GM23338 (cell line): ENCODE data around the gene MAP3K6. TPM values are rescaled to one million over a fixed set of nuclear protein-coding genes. Genes with fewer than 3 reads are reported as not detected.

Source experiments
- ATAC-seq: fragments of 200-7000 bp; cut with Tn5 transposase; 3 replicates; pipeline ENCODE4 v1.9.1; 2020
- DNase-seq: peaks from one replicate; pipeline ENCODE4 v3.0.0-alpha.2; 2015; ENCODE audit warnings: low spot score
- H2AFZ ChIP-seq: fragments of 200-600 bp; sonication (generic); 2 replicates; pipeline ENCODE4 v1.8.0; 2016; ENCODE audit warnings: antibody characterized with exemption, mild to moderate bottlenecking, moderate library complexity
- H3F3A ChIP-seq: fragments of 200-600 bp; sonication (generic); replicated peaks from 2 replicates; pipeline ENCODE4 v1.8.0; 2017; ENCODE audit warnings: antibody characterized with exemption, mixed run types, low read depth
- H3K27ac ChIP-seq: fragments of 200-600 bp; sonication (generic); 2 replicates; pipeline ENCODE4 v1.6.1; 2016; ENCODE audit warnings: low read depth
- H3K27me3 ChIP-seq: fragments of 200-600 bp; sonication (generic); 2 replicates; pipeline ENCODE4 v1.8.0; 2016; ENCODE audit warnings: mild to moderate bottlenecking, mixed run types, moderate library complexity; ENCODE audit not compliant: insufficient read depth
- H3K36me3 ChIP-seq: fragments of 200-600 bp; sonication (generic); 2 replicates; pipeline ENCODE4 v1.8.0; 2016; ENCODE audit warnings: mild to moderate bottlenecking; ENCODE audit not compliant: insufficient read depth
- H3K4me1 ChIP-seq: fragments of 200-600 bp; sonication (generic); 2 replicates; pipeline ENCODE4 v1.8.0; 2016; ENCODE audit warnings: mild to moderate bottlenecking, moderate library complexity; ENCODE audit not compliant: insufficient read depth
- H3K4me2 ChIP-seq: fragments of 200-600 bp; sonication (generic); 2 replicates; pipeline ENCODE4 v1.7.1; 2017; ENCODE audit warnings: mixed run types
- H3K4me3 ChIP-seq: fragments of 200-600 bp; sonication (generic); 2 replicates; pipeline ENCODE4 v1.6.1; 2016; ENCODE audit warnings: mixed run types
- H3K79me2 ChIP-seq: fragments of 200-600 bp; sonication (generic); replicated peaks from 2 replicates; pipeline ENCODE4 v1.8.0; 2017; ENCODE audit warnings: mild to moderate bottlenecking; ENCODE audit not compliant: insufficient read depth
- H3K9me2 ChIP-seq: fragments of 200-600 bp; sonication (generic); 2 replicates; pipeline ENCODE4 v1.8.0; 2017; ENCODE audit not compliant: insufficient read depth
- H4K20me1 ChIP-seq: fragments of 200-600 bp; sonication (generic); replicated peaks from 2 replicates; pipeline ENCODE4 v1.8.0; 2017; ENCODE audit warnings: mild to moderate bottlenecking; ENCODE audit not compliant: insufficient read depth
- H3K27ac Mint-ChIP-seq: 2 replicates; pipeline ENCODE4 v1.8.0; 2020; ENCODE audit warnings: inconsistent platforms, mild to moderate bottlenecking, moderate library complexity, mixed read lengths
- H3K27me3 Mint-ChIP-seq: 3 replicates; pipeline ENCODE4 v1.8.0; 2022; ENCODE audit warnings: low read depth, mild to moderate bottlenecking, moderate library complexity, mixed read lengths, inconsistent platforms; ENCODE audit not compliant: insufficient read depth, poor library complexity
- H3K36me3 Mint-ChIP-seq: 3 replicates; pipeline ENCODE4 v1.8.0; 2021; ENCODE audit warnings: low read depth, mild to moderate bottlenecking, inconsistent platforms, moderate library complexity, mixed read lengths
- H3K4me1 Mint-ChIP-seq: 3 replicates; pipeline ENCODE4 v1.8.0; 2020; ENCODE audit warnings: mild to moderate bottlenecking, inconsistent platforms, mixed read lengths
- H3K4me3 Mint-ChIP-seq: 3 replicates; pipeline ENCODE4 v1.8.0; 2021; ENCODE audit warnings: moderate library complexity, mild to moderate bottlenecking, inconsistent platforms, mixed read lengths
- H3K9me3 Mint-ChIP-seq: 3 replicates; pipeline ENCODE4 v1.8.0; 2020; ENCODE audit warnings: moderate library complexity, mild to moderate bottlenecking, inconsistent platforms, mixed read lengths
- CTCF ChIP-seq, 2 experiments: fragments of 200-600 bp in 1 of 2; sonication (generic) in 1 of 2; conservative IDR thresholded peaks; 2 replicates each; pipeline versions ENCODE4 v1.5.1 to v1.6.1; 2016 to 2017; ENCODE audit warnings: antibody characterized with exemption in 2 of 2, low read depth in 2 of 2, mild to moderate bottlenecking in 2 of 2, moderate library complexity in 1 of 2
- EZH2 ChIP-seq: fragments of 200-600 bp; sonication (generic); IDR thresholded peaks from one replicate; pipeline ENCODE4 v1.8.0; 2017; ENCODE audit warnings: antibody characterized with exemption, mild to moderate bottlenecking, low read depth; ENCODE audit not compliant: unreplicated experiment
- JUNB ChIP-seq: IDR thresholded peaks from one replicate; pipeline ENCODE4 v1.6.1; 2016; ENCODE audit warnings: antibody characterized with exemption; ENCODE audit not compliant: unreplicated experiment
- POLR2AphosphoS5 ChIP-seq: IDR thresholded peaks from 2 replicates; pipeline ENCODE4 v1.6.1; 2016; ENCODE audit warnings: antibody characterized with exemption, low read depth
- ZNF114 ChIP-seq: fragments of 250-450 bp; sonication (Bioruptor Pico); IDR thresholded peaks from 2 replicates; pipeline ENCODE4 v1.5.0; 2020; ENCODE audit warnings: mild to moderate bottlenecking, moderate library complexity
- polyA plus RNA-seq: library from polyadenylated mRNA; unstranded; fragments of >200 nt; fragmentation: Nextera tagmentation; extraction: Ambion mirVana; gene quantifications from 2 replicates; pipeline ENCODE4 v1.2.1, GENCODE V29; 2016
- total RNA-seq: library from RNA; depleted of rRNA; stranded (reverse); fragments of >200 nt; shearing (Covaris generic); gene quantifications from 2 replicates; pipeline ENCODE4 v1.2.3, GENCODE V29; 2014

The MAP3K6 gene
- total and polyA plus RNA-seq, 2 experiments from 2014 or later, result 8.2 to 10.6 TPM

GRCh38 chr1:27368869-27369582, 2.3 kb upstream of the MAP3K6 start:
- Histone ChIP-seq H3K27me3 (no peaks in the 10 kb centered on the region), H3K79me2 (no peaks in the 10 kb centered on the region), H3F3A (peaks cover 17% of the 10 kb centered on the region; the same call in 1 of the 2 replicates), H2AFZ (no peak overlapping the region), H3K4me3 (no peak overlapping the region), H3K36me3 (no peaks in the 10 kb centered on the region), H3K4me1 (peaks cover 16% of the 10 kb centered on the region), H4K20me1 (no peaks in the 10 kb centered on the region), H3K9me2 (no peaks in the 10 kb centered on the region), H3K27ac (no peak overlapping the region), H3K4me2 (no peak overlapping the region)
- no peak for ATAC-seq
- TF ChIP-seq CTCF (conservative IDR thresholded peaks at IDR 0.05; ENCODE audit: low read depth in 2 of 2) (peak; percentile 42 to 52), ZNF114 (CRISPR knock-in tag) (no peak)
- H3K36me3 Mint-ChIP-seq, result no peaks in the 10 kb centered on the region
- peaks cover 26% of the 10 kb centered on the region for H3K4me1 Mint-ChIP-seq
- no peak overlapping the region for H3K27ac Mint-ChIP-seq
- peaks cover 9% of the 10 kb centered on the region for H3K27me3 Mint-ChIP-seq
- H3K4me3 Mint-ChIP-seq, result peak overlapping the region; percentile 48; the same call in 1 of the 3 replicates
- DNase-seq, result peak; percentile 51
- no peaks in the 10 kb centered on the region for H3K9me3 Mint-ChIP-seq

GRCh38 chr1:27367160-27367650, 444 bp upstream of the MAP3K6 start:
- H3K9me3 Mint-ChIP-seq, result no peaks in the 10 kb centered on the region
- peak; percentile 32 for DNase-seq
- H3K79me2 ChIP-seq, result no peaks in the 10 kb centered on the region
- H3K27me3 ChIP-seq, result 0 out of 2 replicates have a peak, but pooled peaks cover 2% of the 10 kb centered on the region
- peaks cover 17% of the 10 kb centered on the region; the same call in 1 of the 2 replicates for H3F3A ChIP-seq
- peak overlapping the region; percentile 82 for H3K4me3 Mint-ChIP-seq
- peaks cover 16% of the 10 kb centered on the region for H3K4me1 ChIP-seq
- no peaks in the 10 kb centered on the region for H3K36me3 Mint-ChIP-seq
- H3K27ac ChIP-seq, result peak overlapping the region; percentile 80; the same call in 1 of the 2 replicates
- H3K4me3 ChIP-seq, result peak overlapping the region; percentile 89
- H3K4me1 Mint-ChIP-seq, result peaks cover 27% of the 10 kb centered on the region
- no peaks in the 10 kb centered on the region for H3K9me2 ChIP-seq
- H3K4me2 ChIP-seq, result peak overlapping the region; percentile 99
- H2AFZ ChIP-seq, result peak overlapping the region; percentile 100
- peak; percentile 13 for ATAC-seq
- no peaks in the 10 kb centered on the region for H3K36me3 ChIP-seq
- TF ChIP-seq EZH2 (no peak), CTCF (conservative IDR thresholded peaks at IDR 0.05; ENCODE audit: low read depth in 2 of 2) (peak in 1 of 2 experiments; percentile 16; a peak in 1 of 4 replicates)
- H4K20me1 ChIP-seq, result no peaks in the 10 kb centered on the region
- peaks cover 11% of the 10 kb centered on the region for H3K27me3 Mint-ChIP-seq
- H3K27ac Mint-ChIP-seq, result no peak overlapping the region

GRCh38 chr1:27366113-27366410, 699 bp downstream of the MAP3K6 start:
- Mint-ChIP-seq H3K9me3 (no peaks in the 10 kb centered on the region), H3K4me1 (peaks cover 27% of the 10 kb centered on the region), H3K27ac (peak overlapping the region; percentile 86), H3K4me3 (peak overlapping the region; percentile 86), H3K27me3 (peaks cover 18% of the 10 kb centered on the region), H3K36me3 (no peaks in the 10 kb centered on the region)
- H3K27me3 ChIP-seq, result peaks cover 13% of the 10 kb centered on the region
- no peak overlapping the region for H3K27ac ChIP-seq
- H3K9me2 ChIP-seq, result no peaks in the 10 kb centered on the region
- peak; percentile 55 for ATAC-seq
- DNase-seq, result peak; percentile 89
- no peaks in the 10 kb centered on the region for H3K36me3 ChIP-seq
- TF ChIP-seq CTCF (conservative IDR thresholded peaks at IDR 0.05; ENCODE audit: low read depth in 2 of 2) (no peak), JUNB (no peak), POLR2AphosphoS5 (peak; percentile 46)
- peaks cover 16% of the 10 kb centered on the region for H3K4me1 ChIP-seq
- H3F3A ChIP-seq, result peaks cover 17% of the 10 kb centered on the region; the same call in 1 of the 2 replicates
- peak overlapping the region; percentile 99 for H3K4me2 ChIP-seq
- no peaks in the 10 kb centered on the region for H4K20me1 ChIP-seq
- H3K79me2 ChIP-seq, result no peaks in the 10 kb centered on the region
- peak overlapping the region; percentile 89 for H3K4me3 ChIP-seq
- H2AFZ ChIP-seq, result peak overlapping the region; percentile 98; the same call in 1 of the 2 replicates
